HEK293 (cell line): ENCODE data around the gene DIP2A.

ENCODE experiments used
- GLI2 ChIP-seq: fragments of 450-650 bp; formaldehyde crosslinking; IDR thresholded peaks from 2 replicates; pipeline ENCODE4; 2017; ENCODE audit warnings: missing biosample characterization, missing genetic modification characterization, low read depth, borderline replicate concordance
- PRDM1 ChIP-seq: fragments of 450-650 bp; formaldehyde crosslinking; IDR thresholded peaks from 2 replicates; pipeline ENCODE4; 2016; ENCODE audit warnings: missing biosample characterization, missing genetic modification characterization
- ZNF132 ChIP-seq: fragments of 450-650 bp; formaldehyde crosslinking; IDR thresholded peaks from 2 replicates; pipeline ENCODE4 v1.5.1; 2017; ENCODE audit warnings: missing biosample characterization, missing genetic modification characterization, borderline replicate concordance
- ZNF16 ChIP-seq: fragments of 450-650 bp; formaldehyde crosslinking; IDR thresholded peaks from 2 replicates; pipeline ENCODE4 v1.5.1; 2016; ENCODE audit warnings: low read depth, missing biosample characterization, missing genetic modification characterization
- ZNF274 ChIP-seq, 2 experiments: fragments of 200-500 bp in 1 of 2; fragments of 450-650 bp in 1 of 2; sonication (Bioruptor generic) in 1 of 2; formaldehyde crosslinking in 1 of 2; IDR thresholded peaks; 2 replicates each; pipeline versions ENCODE4 v1.5.1 to v1.6.1; 2014 to 2016; ENCODE audit warnings: borderline replicate concordance in 1 of 2, inconsistent platforms in 1 of 2, low read length in 1 of 2, missing biosample characterization in 1 of 2, missing genetic modification characterization in 1 of 2
- TF ChIP-seq, protein P1 (sequence below): fragments of 450-650 bp; formaldehyde crosslinking; IDR thresholded peaks from 2 replicates; pipeline ENCODE4 v1.5.1; 2016; ENCODE audit warnings: missing biosample characterization, missing genetic modification characterization
- TF ChIP-seq, protein P2 (sequence below): fragments of 450-650 bp; formaldehyde crosslinking; conservative IDR thresholded peaks from 2 replicates; pipeline ENCODE4 v1.5.1; 2016; ENCODE audit warnings: low read depth, missing biosample characterization, missing genetic modification characterization

DNA sequence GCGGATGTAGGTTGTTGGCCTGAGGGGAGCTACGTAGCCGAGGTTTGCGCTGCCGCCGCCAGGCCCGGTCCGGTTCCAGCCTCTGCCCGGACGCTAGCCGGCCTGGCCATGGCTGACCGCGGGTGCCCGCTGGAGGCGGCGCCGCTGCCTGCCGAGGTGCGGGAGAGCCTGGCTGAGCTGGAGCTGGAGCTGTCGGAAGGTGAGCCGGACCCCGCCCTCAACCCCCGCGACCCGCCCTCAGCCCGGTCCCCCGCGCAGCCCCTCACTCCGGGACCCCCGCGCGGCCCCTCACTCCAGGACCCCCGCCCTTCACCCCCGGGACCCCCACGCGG lies 299 bp downstream of the DIP2A start:
- TF ChIP-seq ZNF16 (no peak), PRDM1 (tag by site-specific recombination) (no peak), ZNF132 (no peak), ZNF274 (IDR thresholded peaks at IDR 0.05; ENCODE audit: low read length) (no peak), ZNF274 (tag by site-specific recombination; IDR thresholded peaks at IDR 0.05; ENCODE audit: borderline replicate concordance) (no peak), GLI2 (tag by site-specific recombination) (no peak)
- TF ChIP-seq, protein P1, sequence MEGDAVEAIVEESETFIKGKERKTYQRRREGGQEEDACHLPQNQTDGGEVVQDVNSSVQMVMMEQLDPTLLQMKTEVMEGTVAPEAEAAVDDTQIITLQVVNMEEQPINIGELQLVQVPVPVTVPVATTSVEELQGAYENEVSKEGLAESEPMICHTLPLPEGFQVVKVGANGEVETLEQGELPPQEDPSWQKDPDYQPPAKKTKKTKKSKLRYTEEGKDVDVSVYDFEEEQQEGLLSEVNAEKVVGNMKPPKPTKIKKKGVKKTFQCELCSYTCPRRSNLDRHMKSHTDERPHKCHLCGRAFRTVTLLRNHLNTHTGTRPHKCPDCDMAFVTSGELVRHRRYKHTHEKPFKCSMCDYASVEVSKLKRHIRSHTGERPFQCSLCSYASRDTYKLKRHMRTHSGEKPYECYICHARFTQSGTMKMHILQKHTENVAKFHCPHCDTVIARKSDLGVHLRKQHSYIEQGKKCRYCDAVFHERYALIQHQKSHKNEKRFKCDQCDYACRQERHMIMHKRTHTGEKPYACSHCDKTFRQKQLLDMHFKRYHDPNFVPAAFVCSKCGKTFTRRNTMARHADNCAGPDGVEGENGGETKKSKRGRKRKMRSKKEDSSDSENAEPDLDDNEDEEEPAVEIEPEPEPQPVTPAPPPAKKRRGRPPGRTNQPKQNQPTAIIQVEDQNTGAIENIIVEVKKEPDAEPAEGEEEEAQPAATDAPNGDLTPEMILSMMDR = no peak
- TF ChIP-seq, protein P2, sequence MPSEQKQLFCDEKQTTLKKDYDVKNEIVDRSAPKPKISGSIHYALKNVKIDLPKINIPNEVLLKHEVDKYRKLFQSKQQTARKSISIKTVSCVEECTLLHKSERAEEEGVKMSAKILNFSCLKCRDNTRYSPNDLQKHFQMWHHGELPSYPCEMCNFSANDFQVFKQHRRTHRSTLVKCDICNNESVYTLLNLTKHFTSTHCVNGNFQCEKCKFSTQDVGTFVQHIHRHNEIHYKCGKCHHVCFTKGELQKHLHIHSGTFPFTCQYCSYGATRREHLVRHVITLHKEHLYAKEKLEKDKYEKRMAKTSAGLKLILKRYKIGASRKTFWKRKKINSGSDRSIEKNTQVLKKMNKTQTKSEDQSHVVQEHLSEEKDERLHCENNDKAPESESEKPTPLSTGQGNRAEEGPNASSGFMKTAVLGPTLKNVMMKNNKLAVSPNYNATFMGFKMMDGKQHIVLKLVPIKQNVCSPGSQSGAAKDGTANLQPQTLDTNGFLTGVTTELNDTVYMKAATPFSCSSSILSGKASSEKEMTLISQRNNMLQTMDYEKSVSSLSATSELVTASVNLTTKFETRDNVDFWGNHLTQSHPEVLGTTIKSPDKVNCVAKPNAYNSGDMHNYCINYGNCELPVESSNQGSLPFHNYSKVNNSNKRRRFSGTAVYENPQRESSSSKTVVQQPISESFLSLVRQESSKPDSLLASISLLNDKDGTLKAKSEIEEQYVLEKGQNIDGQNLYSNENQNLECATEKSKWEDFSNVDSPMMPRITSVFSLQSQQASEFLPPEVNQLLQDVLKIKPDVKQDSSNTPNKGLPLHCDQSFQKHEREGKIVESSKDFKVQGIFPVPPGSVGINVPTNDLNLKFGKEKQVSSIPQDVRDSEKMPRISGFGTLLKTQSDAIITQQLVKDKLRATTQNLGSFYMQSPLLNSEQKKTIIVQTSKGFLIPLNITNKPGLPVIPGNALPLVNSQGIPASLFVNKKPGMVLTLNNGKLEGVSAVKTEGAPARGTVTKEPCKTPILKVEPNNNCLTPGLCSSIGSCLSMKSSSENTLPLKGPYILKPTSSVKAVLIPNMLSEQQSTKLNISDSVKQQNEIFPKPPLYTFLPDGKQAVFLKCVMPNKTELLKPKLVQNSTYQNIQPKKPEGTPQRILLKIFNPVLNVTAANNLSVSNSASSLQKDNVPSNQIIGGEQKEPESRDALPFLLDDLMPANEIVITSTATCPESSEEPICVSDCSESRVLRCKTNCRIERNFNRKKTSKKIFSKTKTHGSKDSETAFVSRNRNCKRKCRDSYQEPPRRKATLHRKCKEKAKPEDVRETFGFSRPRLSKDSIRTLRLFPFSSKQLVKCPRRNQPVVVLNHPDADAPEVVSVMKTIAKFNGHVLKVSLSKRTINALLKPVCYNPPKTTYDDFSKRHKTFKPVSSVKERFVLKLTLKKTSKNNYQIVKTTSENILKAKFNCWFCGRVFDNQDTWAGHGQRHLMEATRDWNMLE = no peak
